ENCODE measurements around the gene RC3H1. TPM values are rescaled to one million over a fixed set of nuclear protein-coding genes. Genes with fewer than 3 reads are reported as not detected.

The RC3H1 gene
- total and polyA plus RNA-seq, 2 experiments from 2014 or later, result 6.8 to 24.5 TPM

- no peaks in the 10 kb centered on the region for H3K27me3 ChIP-seq (ENCODE audit: insufficient read depth)
- DNase-seq (ENCODE audit: low spot score) (no peak), ATAC-seq (no peak)
- no peak for TF ChIP-seq POLR2AphosphoS5 (IDR thresholded peaks at IDR 0.05; ENCODE audit: low read depth)
- no peak for TF ChIP-seq STAT1 (IDR thresholded peaks at IDR 0.05; ENCODE audit: unreplicated experiment)
- TF ChIP-seq ETS1 (IDR thresholded peaks at IDR 0.05), result no peak
- TF ChIP-seq EZH2 (IDR thresholded peaks at IDR 0.05; ENCODE audit: low read depth, unreplicated experiment), result no peak
- no peak for TF ChIP-seq ZNF114 (CRISPR knock-in tag; IDR thresholded peaks at IDR 0.05)
- TF ChIP-seq NANOG (IDR thresholded peaks at IDR 0.05; ENCODE audit: borderline replicate concordance), result no peak
- TF ChIP-seq ZNF462 (CRISPR knock-in tag; IDR thresholded peaks at IDR 0.05), result no peak
- TF ChIP-seq ZNF331 (CRISPR knock-in tag; IDR thresholded peaks at IDR 0.05; ENCODE audit: low read depth), result no peak
- TF ChIP-seq EZH2phosphoT487 (IDR thresholded peaks at IDR 0.05; ENCODE audit: unreplicated experiment), result no peak
- TF ChIP-seq JUNB (IDR thresholded peaks at IDR 0.05; ENCODE audit: unreplicated experiment), result no peak
- no peak for TF ChIP-seq CTCF (conservative IDR thresholded peaks at IDR 0.05; ENCODE audit: low read depth in 2 of 2)
- TF ChIP-seq CREB1 (CRISPR knock-in tag; IDR thresholded peaks at IDR 0.05; ENCODE audit: low read depth), result no peak
- no peak for TF ChIP-seq REST (IDR thresholded peaks at IDR 0.05; ENCODE audit: unreplicated experiment)
- no peak overlapping the region for H3K4me3 Mint-ChIP-seq
- H3F3A ChIP-seq (replicated peaks; ENCODE audit: low read depth), result no peaks in the 10 kb centered on the region
- no peak overlapping the region for H3K27ac ChIP-seq (ENCODE audit: low read depth)
- H3K36me3 Mint-ChIP-seq (ENCODE audit: low read depth), result peaks cover 44% of the 10 kb centered on the region
- H3K27ac Mint-ChIP-seq, result no peak overlapping the region
- H3K4me3 ChIP-seq, result no peak overlapping the region
- H3K4me2 ChIP-seq, result no peak overlapping the region
- peaks cover 13% of the 10 kb centered on the region for H3K4me1 ChIP-seq (ENCODE audit: insufficient read depth)
- no peaks in the 10 kb centered on the region for H4K20me1 ChIP-seq (replicated peaks; ENCODE audit: insufficient read depth)
- no peak overlapping the region for H2AFZ ChIP-seq
- H3K9me3 Mint-ChIP-seq, result no peaks in the 10 kb centered on the region
- H3K27me3 Mint-ChIP-seq (ENCODE audit: insufficient read depth, low read depth, poor library complexity), result peaks cover 1% of the 10 kb centered on the region
- no peaks in the 10 kb centered on the region for H3K9me2 ChIP-seq (ENCODE audit: insufficient read depth)
- no peaks in the 10 kb centered on the region for H3K79me2 ChIP-seq (replicated peaks; ENCODE audit: insufficient read depth)
- H3K36me3 ChIP-seq (ENCODE audit: insufficient read depth), result peaks cover 23% of the 10 kb centered on the region; the same call in 1 of the 2 replicates
- peaks cover 11% of the 10 kb centered on the region for H3K4me1 Mint-ChIP-seq
Observed at GRCh38 chr1:173937062-173937461, 85.1 kb downstream of the RC3H1 start.

Measured in GM23338 (cell line).